Spinal cord (tissue), 10 donors: ENCODE measurements around the gene PAF1. TPM values are rescaled to one million over a fixed set of nuclear protein-coding genes. Genes with fewer than 3 reads are reported as not detected.
A peak's percentile ranks its signal among the peaks of the same experiment; 100 is the strongest.

Source experiments
- DNase-seq, 6 donors: peaks; one replicate each; pipeline versions ENCODE4 v3.0.0 to v3.0.0-alpha.2; 2013 to 2015; ENCODE audit warnings: low spot score in 6 of 6, low read depth in 4 of 6
- H3K27ac ChIP-seq: one replicate; pipeline ENCODE4 v1.5.1; 2013; ENCODE audit warnings: low read depth, low read length, control low read depth
- H3K27me3 ChIP-seq: one replicate; pipeline ENCODE4 v1.6.1; 2013; ENCODE audit warnings: low read length; ENCODE audit not compliant: control insufficient read depth, insufficient read depth
- H3K36me3 ChIP-seq: one replicate; pipeline ENCODE4 v1.6.1; 2013; ENCODE audit warnings: low read length; ENCODE audit not compliant: control insufficient read depth, insufficient read depth
- H3K4me1 ChIP-seq: one replicate; pipeline ENCODE4 v1.6.1; 2013; ENCODE audit warnings: low read length; ENCODE audit not compliant: control insufficient read depth, insufficient read depth
- H3K4me3 ChIP-seq: one replicate; pipeline ENCODE4 v1.5.1; 2013; ENCODE audit warnings: low read depth, low read length, control low read depth
- H3K9me3 ChIP-seq: one replicate; pipeline ENCODE4 v1.6.1; 2013; ENCODE audit warnings: low read length; ENCODE audit not compliant: control insufficient read depth, insufficient read depth
- whole genome bisulfite sequencing: methylation state at CpG from one replicate; pipeline ENCODE4 v1.1.5; 2013; ENCODE audit warnings: missing lambda C conversion rate; ENCODE audit not compliant: insufficient coverage; 5-methylcytosine and 5-hydroxymethylcytosine counted together
- polyA plus RNA-seq, 2 donors: library from polyadenylated mRNA; unstranded; fragments of 120-200 nt; gene quantifications; one replicate each; pipeline ENCODE4 v1.2.1, GENCODE V29; 2013; ENCODE audit not compliant: insufficient read length in 2 of 2
- total RNA-seq, 2 donors: library from RNA; depleted of rRNA in 1 of 2; stranded (reverse); fragments of 120-200 nt in 1 of 2; fragments of >200 nt in 1 of 2; gene quantifications; one replicate each; pipeline versions ENCODE4 v1.2.3 to v1.2.4, GENCODE V29; 2013 to 2014
- donor health status: healthy.

PAF1 gene
- total and polyA plus RNA-seq, 4 donors: 21.2 to 76.8 (median 62.0) TPM

DNA sequence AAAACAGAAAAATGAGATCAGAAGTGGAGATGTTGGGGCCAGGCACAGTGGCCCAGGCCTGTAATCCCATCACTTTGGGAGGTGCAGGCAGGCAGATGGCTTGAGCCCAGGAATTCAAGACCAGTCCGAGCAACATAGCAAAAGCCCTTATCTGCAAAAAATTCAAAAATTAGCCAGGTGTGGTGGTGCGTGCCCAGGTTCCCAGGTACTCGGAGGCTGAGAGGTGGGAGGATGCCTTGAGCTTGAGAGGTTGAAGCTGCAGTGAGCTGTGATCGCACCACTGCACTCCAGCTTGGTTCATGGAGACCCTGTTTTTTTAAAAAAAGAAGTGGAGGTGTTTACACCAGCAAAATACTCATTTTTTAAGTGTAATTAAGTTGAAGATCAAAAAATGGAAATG is 9.2 kb upstream of the PAF1 start:
- Histone ChIP-seq H3K27ac (no peak overlapping the region), H3K36me3 (peaks cover 43% of the 10 kb centered on the region), H3K4me3 (no peak overlapping the region), H3K9me3 (no peaks in the 10 kb centered on the region), H3K4me1 (peaks cover 39% of the 10 kb centered on the region), H3K27me3 (peaks cover 6% of the 10 kb centered on the region)
- 86% methylated on average over 2 of the region's 4 CpGs for WGBS
- no peak for DNase-seq

- H3K27ac ChIP-seq: no peak overlapping the region
Observed at GRCh38 chr19:39399668-39400050, 8.8 kb upstream of the PAF1 start.

DNA sequence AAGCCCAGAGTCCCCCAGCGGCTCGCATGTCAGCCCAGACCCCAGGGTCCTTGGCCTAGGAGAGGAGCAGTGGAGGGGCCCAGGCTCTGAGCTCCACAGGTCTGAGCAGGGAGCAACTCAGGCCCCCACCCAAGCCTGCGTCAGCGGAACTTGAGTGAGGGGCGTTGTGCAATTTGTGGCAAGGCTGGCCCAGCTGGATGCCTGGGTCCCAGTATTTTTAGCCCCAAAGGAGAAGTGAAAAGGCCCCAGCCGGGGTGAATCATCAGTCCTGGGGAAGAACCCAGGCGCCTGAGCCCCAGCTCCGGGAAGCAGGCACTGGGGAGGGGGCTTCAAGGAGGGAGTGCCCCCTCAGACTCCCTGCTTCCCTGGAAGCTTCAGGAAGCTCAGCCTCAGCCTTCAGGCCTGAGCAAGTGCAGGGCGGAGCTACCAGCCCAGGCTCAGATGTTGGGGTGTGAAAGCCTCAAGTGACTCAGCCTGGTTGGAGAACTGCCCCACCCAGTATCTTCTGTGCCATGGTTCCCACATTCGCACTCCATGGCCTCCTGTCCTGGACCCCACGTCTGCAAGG is 7.5 kb upstream of the PAF1 start:
- Histone ChIP-seq H3K4me3 (no peak overlapping the region), H3K27me3 (peaks cover 1% of the 10 kb centered on the region), H3K9me3 (no peaks in the 10 kb centered on the region), H3K4me1 (peaks cover 31% of the 10 kb centered on the region), H3K36me3 (peaks cover 58% of the 10 kb centered on the region), H3K27ac (no peak overlapping the region)
- 93% methylated on average over 11 of the region's 11 CpGs for WGBS
- no peak for DNase-seq

More at GRCh38 chr19:39399668-39400050, 8.8 kb upstream of the PAF1 start:
- peaks cover 47% of the 10 kb centered on the region for H3K36me3 ChIP-seq
- WGBS: 83% methylated on average over 1 of the region's 4 CpGs
- peaks cover 6% of the 10 kb centered on the region for H3K27me3 ChIP-seq
- H3K4me3 ChIP-seq: no peak overlapping the region
- DNase-seq: no peak
- H3K9me3 ChIP-seq: no peaks in the 10 kb centered on the region
- peaks cover 39% of the 10 kb centered on the region for H3K4me1 ChIP-seq

- H3K27ac ChIP-seq: peak overlapping the region; percentile 62
- H3K36me3 ChIP-seq: peaks cover 61% of the 10 kb centered on the region
- WGBS: 44% methylated on average over 13 of the region's 17 CpGs
- peak in 2 of 6 donors; percentile 72 to 85 for DNase-seq
- H3K4me1 ChIP-seq: peaks cover 23% of the 10 kb centered on the region
- H3K9me3 ChIP-seq: no peaks in the 10 kb centered on the region
- H3K27me3 ChIP-seq: no peaks in the 10 kb centered on the region
- H3K4me3 ChIP-seq: no peak overlapping the region
Observed at GRCh38 chr19:39397360-39398296, 6.7 kb upstream of the PAF1 start.

GRCh38 chr19:39390451-39390750 is 505 bp downstream of the PAF1 start:
- peak overlapping the region; percentile 99 for H3K27ac ChIP-seq
- DNase-seq: no peak
- 0% methylated on average over 10 of the region's 10 CpGs for WGBS
- no peaks in the 10 kb centered on the region for H3K9me3 ChIP-seq
- H3K36me3 ChIP-seq: peaks cover 64% of the 10 kb centered on the region
- H3K4me1 ChIP-seq: peaks cover 19% of the 10 kb centered on the region
- no peaks in the 10 kb centered on the region for H3K27me3 ChIP-seq
- peak overlapping the region; percentile 93 for H3K4me3 ChIP-seq

- WGBS: 80% methylated on average over 8 of the region's 13 CpGs
- Histone ChIP-seq H3K9me3 (no peaks in the 10 kb centered on the region), H3K27me3 (no peaks in the 10 kb centered on the region), H3K36me3 (peaks cover 64% of the 10 kb centered on the region), H3K4me3 (peak overlapping the region; percentile 93), H3K27ac (peak overlapping the region; percentile 99), H3K4me1 (peaks cover 19% of the 10 kb centered on the region)
- no peak for DNase-seq
Observed at GRCh38 chr19:39389631-39390414, 1.1 kb downstream of the PAF1 start.

DNA sequence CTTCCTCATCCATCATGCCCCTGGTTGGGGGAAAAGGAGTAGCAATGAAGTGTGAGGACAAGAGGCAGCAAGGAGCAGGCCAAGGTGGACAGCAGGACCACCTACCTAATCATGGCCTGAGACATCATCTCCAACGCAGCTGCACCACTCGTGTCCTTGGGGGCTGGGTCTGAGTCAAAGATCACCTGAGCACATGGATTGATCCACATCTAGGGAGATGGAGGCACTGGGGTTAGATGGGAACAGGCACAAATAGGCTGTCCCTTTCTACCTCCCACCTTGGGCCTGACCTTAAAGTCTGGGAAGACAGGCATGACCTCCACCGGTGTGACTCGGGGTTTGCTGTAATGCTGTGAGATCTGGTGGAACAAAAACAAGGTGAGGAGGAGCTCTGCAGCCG is 2.2 kb downstream of the PAF1 start:
- peaks cover 65% of the 10 kb centered on the region for H3K36me3 ChIP-seq
- H3K27me3 ChIP-seq: no peaks in the 10 kb centered on the region
- peaks cover 19% of the 10 kb centered on the region for H3K4me1 ChIP-seq
- no peak overlapping the region for H3K27ac ChIP-seq
- no peak for DNase-seq
- 100% methylated on average over 1 of the region's 5 CpGs for WGBS
- no peak overlapping the region for H3K4me3 ChIP-seq
- no peaks in the 10 kb centered on the region for H3K9me3 ChIP-seq

DNA sequence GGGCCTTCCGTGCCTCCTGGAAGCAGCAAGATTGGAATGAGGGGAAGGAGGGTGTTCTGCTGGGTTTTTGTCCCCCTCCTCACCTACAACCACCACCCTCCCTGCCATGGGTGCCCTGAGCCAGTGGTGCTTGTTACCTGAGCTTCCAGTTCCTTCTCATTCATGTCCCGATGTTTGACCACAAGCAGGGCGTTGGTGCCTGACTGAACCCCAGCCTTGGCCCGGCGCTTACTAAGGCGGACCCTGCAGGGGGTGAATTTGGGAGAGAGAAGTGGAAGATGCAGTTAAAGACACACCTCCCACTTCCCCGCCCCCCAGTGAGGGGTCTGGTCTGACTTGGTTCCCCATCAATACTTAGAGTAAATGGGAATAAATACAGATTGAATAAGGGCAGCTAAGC is 4.3 kb downstream of the PAF1 start:
- DNase-seq: no peak
- Histone ChIP-seq H3K9me3 (no peaks in the 10 kb centered on the region), H3K27me3 (no peaks in the 10 kb centered on the region), H3K4me3 (no peak overlapping the region), H3K4me1 (peaks cover 12% of the 10 kb centered on the region), H3K27ac (no peak overlapping the region), H3K36me3 (peaks cover 76% of the 10 kb centered on the region)
- whole genome bisulfite sequencing: no CpG with 5 or more reads among the region's 7 CpGs

GRCh38 chr19:39385629-39386411 is 5.1 kb downstream of the PAF1 start:
- Histone ChIP-seq H3K36me3 (peaks cover 84% of the 10 kb centered on the region), H3K27me3 (no peaks in the 10 kb centered on the region), H3K4me1 (peaks cover 12% of the 10 kb centered on the region), H3K4me3 (no peak overlapping the region), H3K9me3 (no peaks in the 10 kb centered on the region), H3K27ac (no peak overlapping the region)
- no peak for DNase-seq
- 86% methylated on average over 18 of the region's 20 CpGs for WGBS
